Activated T-helper 9 cell treated with anti-CD3 and anti-CD28 coated beads, Interleukin-2, amount 50 U/mL, for 16 hours (primary cell): ENCODE data around the gene PLCB3.
"Not testable (repeated sequence)": the region's sequence is repeated elsewhere in the genome, so short reads cannot be mapped to it uniquely, and the experiment has no call there.

ENCODE experiments used
- DNase-seq: peaks from one replicate; pipeline ENCODE4 v3.0.0-alpha.2; 2020; ENCODE audit warnings: low read depth

Gene PLCB3

DNA sequence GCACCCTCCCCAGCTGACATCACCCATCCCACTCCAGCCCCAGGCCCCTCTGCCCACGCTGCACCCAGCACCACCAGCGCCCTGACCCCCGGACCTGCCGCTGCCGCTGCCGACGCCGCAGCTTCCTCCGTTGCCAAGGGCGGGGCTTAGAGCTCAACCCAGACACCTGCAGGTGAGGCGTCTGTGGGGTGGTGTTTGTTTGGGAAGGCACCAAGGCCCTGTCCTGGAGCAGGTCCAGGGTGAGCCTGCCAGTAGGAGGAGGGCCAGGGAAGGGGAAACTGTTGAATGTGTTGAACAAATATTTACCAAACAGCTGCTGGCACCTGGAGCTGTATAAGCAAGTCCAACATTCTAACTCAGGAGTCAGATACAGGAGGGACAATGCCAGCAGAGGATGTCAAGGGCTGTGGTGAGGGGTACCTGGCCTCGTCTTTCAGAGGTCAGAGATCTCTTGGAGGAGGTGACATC lies 13.8 kb upstream of the PLCB3 start:
- DNase-seq = no peak

DNA sequence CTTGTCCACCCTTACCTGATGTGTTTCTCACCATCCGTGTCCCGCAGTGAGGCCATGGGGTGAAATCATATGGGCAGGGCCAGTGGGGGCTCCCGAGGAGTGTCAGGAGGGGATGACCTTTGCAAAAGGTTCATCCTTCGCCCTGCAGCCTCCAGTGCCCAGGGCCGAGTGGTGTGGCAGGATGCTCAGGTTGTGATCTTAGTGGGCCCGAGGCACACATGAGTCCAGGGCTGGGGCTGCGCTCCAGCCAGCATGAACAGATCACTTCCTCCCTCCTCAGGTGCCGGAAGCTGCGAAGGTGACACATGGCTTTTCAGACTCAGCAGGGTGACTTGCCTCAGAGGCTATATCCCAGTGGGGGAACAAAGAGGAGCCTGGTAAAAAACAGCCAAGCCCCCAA lies 13.3 kb upstream of the PLCB3 start:
- no peak for DNase-seq

DNA sequence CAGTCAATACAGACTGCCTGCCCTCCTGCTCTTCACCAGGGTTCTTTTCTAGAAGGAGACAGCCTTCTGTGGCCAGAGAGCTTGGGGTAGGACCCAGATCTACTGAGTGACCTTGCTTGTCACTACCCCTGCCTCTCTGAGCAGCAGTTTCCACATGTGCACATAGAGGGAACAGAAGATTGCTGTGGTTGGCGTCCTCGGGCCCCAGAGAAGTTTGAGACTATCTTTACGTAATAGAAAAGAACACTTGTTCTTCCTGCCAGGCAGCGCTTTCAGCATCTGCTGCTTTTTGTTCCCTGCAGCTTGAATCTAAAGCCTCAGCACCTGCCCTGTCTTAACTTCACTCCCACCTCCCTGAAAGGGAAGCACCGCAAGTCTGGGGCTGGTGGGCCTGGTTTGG lies 12.3 kb upstream of the PLCB3 start:
- DNase-seq = no peak

DNA sequence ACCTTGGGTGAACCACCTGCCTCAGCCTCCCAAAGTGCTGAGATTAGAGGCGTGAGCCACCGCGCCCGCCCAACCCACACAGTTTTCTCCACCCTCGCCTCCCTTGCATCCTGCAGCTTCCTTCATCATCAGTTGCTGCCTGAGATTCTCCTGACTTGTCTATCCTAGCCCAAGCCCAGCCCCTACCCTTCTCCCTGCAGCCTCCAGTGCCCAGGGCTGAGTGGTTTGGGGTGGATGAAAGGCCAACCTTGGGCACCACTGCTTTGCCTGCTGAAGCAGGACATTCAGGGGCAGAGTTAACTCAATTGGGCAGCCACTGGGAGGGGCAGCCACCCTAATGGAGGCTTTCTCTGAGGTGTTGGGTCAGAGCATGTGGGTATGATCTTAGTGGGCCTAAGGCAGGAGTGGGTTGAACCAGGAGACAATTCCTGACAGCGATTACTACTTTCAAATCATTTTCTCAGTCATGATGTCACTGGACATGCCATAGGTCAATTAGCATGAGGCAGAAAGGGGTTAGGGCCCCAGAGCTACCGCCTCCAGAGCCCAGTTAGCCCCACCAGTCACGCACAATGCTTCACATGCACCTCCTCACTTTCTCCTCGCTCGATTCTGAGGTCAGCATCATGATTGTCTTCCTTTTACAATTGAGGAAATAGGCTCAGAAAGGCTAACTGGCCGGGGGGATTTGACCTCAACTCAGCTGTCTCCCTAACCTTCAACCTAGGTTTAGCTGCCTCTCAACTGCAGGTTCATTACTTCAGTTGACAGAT lies 11.5 kb upstream of the PLCB3 start:
- no peak for DNase-seq

DNA sequence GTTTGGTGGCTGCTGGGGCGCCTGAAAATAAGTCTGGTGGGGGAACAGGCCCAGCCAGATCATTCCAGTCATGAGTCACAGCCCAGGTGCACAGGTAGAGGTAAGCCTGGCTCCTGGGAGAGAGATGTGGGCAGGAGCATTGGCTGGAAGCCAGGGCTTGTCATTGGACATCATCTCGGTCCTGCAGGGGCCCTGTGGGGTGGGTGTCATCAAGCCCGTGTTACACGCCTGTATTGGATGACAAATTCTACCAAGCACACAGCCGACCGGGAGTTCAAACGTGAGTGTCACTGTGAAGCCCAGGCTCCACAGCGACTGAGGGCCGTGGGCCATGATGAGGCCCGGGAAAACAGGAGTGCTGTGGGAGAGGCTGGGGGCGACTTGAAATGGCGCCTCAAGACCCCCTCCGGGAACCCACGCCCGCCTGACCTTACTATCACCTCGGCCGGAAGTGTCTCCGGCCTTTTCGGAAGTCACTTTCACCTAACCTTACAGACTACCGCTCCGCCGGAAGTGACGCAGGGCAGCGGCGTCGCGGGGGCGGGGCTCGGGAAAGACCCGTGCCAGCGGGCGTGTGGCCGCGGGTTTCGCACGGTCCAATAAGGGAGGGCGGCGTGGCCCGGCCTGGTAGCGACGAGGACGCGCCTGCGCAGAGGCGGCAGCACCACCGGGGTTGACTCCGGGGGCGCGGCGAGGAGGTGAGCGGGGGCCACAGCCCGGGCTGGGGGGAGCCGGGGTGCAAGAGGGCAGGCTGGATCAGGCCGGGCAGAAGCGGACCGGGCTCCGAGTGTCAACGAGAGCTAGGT lies 10.7 kb upstream of the PLCB3 start, which contains the start of gene FKBP2:
FKBP2 (plus strand) TSS at position 661 of the 806 bp plus-strand sequence. CDS start 1,293 bp downstream, outside the sequence.
- peak; percentile 99 for DNase-seq

GRCh38 chr11:64241241-64241490 lies 10.2 kb upstream of the PLCB3 start:
- peak; percentile 99 for DNase-seq

DNA sequence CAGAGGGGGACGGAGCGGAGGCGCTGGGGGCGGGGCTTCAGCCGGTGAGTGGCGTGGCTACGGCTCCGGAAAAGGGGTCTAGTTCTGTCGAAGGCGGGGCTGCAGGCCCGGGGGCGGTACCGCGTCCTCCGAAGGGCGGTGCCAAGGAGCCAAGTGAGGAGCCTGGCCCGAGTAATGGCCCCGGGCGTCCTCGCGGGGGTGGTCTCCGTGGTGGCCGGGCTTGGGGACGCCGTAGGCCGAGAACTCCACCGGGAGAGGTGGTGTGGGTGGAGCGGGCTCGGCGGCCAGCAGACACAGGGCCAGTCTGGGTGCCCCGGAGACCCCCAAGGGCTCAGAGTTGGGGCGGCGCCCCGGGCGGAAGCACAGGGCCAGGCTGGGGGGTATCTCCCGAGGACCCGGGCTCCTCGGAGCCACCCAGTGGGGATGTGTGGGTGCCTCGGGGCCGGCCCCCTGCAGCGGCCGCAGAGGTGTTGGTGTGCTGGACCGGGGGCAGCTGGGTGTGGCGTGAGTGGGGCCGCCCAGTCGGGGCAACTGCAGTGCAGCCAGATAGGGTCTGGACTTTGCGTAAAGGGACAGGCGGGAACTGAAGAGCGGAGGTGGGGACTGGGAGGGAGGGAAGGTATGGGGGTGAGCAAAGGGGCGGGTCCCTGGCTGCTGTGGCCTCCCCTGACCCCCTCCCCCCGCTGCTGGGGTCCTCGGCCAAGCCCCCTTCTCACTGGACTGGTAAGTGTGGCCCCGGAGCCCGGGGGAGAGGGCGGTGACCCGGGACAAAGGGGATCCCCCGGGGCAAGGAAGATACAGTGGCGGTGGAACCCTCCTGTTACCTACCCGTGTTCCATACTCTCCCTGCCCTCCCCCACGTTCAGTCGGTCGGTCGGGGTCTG lies 9.6 kb upstream of the PLCB3 start:
- no peak for DNase-seq

GRCh38 chr11:64243236-64243854 lies 8.0 kb upstream of the PLCB3 start:
- DNase-seq = no peak

DNA sequence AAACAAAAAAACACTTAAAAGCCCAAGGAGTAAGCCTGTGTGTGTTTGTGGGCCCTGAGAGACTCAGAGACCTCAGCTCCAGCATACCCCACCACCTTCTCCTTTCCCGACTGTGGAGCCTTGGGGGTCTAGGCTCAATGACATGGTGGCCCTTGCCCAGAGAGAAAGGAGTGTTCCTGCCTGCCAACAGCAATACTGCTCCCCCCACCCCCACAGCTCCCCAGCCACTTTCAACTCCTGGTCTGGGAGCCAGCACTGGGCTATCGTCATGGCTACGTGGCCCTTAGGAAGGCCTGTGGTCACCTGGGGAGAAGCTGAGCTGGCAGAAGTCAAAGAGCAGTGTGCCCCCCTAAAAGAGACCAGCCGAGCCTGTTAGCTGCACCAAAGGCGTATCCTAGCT lies 7.2 kb upstream of the PLCB3 start:
- DNase-seq = no peak

DNA sequence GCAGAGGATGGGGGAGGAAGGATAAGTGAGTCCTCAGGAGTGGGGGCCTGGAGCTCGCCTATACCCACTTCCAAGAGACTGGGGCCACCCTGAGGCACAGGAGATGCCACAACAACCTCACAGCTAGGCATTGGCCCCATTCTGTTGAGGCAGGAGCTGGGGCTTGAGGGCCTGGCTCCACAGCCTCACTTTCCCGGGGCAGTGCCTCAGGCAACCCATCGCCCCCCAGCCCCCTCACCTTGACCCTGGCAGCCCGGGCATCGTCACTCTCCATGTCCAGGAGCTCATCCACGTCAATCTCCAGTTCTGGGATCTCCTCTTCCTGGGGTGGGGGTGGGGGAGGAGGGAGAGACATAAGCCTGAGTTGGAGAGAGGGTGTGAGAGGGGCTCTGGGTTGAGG lies 6.4 kb upstream of the PLCB3 start:
- DNase-seq = no peak

- DNase-seq = no peak
Observed at GRCh38 chr11:64245401-64245796, 5.9 kb upstream of the PLCB3 start.

- DNase-seq = peak; percentile 72
Observed at GRCh38 chr11:64245797-64246620, 5.3 kb upstream of the PLCB3 start.

GRCh38 chr11:64246621-64246870 lies 4.8 kb upstream of the PLCB3 start:
- DNase-seq = not testable (repeated sequence)

- DNase-seq = peak; percentile 73
Observed at GRCh38 chr11:64246871-64247728, 4.2 kb upstream of the PLCB3 start, which contains the start of gene PPP1R14B. Gene PPP1R14B, minus strand, starts transcription at chr11:64246943. Its CDS starts 270 bp downstream, at chr11:64246673.

DNA sequence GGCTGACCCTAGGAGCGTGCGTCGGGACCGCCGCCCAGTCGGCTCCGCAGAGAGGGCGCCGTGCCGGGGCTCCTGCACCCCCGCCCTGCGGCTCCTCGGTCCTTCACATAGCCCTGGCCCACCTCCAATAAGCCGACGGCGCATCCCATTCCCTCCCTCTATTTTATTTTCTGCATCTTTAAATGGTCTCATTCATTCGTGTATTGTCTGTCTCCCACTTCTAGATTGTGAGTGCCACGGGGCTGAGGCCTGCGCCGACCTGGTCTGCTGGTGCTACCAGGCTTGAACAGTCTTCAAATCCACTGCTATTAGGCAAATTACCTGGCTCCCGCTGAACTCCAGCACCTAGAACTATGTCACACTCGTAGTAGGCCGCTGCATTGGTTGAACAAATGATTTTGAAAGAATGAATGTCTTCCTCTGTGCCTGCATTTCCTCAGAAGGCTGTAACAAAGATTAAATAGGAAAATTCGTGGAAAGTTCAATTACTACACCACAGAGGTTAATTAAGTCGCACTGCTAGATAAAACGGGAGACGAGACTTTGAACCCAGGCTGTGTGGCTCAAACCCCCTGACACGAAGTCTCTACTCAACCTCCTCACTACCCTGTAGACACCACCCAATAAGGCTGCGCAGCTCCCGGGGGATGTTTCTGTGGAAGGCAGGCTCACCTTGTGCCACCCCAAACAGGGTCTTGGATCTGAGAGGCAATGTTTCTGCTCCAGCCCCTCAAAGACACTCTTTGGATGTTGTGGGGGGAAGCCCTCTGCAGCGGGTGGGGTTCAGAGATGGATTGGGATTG lies 3.4 kb upstream of the PLCB3 start:
- DNase-seq = no peak

GRCh38 chr11:64248578-64248977 lies 2.8 kb upstream of the PLCB3 start:
- no peak for DNase-seq

- no peak for DNase-seq
Observed at GRCh38 chr11:64249038-64249437, 2.3 kb upstream of the PLCB3 start.

DNA sequence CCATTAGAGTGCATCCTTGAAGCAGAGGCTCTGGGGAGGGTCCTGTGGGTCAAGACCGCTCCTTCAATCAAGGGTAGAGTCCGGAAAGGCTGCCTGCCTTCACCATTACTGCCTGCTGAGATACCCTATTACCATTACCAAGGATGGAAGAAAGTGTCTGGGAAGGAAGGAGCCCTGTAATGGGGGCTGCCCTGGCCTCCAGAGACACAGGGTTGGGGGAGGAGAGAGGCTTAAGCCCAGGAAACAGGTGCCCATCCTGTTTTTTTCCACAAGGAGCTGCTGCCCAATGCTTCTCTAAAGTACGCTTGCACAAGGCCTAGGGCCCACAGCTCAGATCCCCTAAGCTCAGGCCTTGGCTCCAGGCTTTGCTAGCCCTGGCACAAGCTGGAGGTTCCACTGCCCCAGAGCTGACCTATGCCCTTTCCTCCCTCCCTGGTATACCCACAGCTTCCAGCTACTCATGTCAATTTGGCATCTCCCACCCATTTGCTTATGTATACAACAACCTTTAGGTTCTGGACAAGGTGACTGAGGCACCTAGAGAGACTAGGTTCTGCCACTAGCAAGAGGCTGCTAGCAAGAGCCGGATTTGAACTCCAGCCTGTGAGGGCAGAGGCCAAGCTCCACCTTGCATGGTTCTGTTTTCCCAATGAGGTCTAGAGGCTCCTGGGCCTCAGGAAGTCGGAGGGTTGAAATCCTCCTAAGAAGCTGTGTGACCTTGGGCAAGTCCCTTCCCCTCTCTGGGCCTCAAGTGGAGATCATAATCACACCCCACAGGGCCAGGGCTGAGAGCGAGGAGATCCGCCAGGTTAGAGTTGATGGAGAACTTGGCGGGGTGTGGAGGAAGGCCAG lies 1.5 kb upstream of the PLCB3 start:
- no peak for DNase-seq
